GM23338 (cell line): Measurements from ENCODE around the gene JRKL. TPM values are rescaled to one million over a fixed set of nuclear protein-coding genes. Genes with fewer than 3 reads are reported as not detected.

Experiments used
- ATAC-seq: fragments of 200-7000 bp; cut with Tn5 transposase; 3 replicates; pipeline ENCODE4 v1.9.1; 2020
- DNase-seq: peaks from one replicate; pipeline ENCODE4 v3.0.0-alpha.2; 2015; ENCODE audit warnings: low spot score
- H2AFZ ChIP-seq: fragments of 200-600 bp; sonication (generic); 2 replicates; pipeline ENCODE4 v1.8.0; 2016; ENCODE audit warnings: antibody characterized with exemption, mild to moderate bottlenecking, moderate library complexity
- H3F3A ChIP-seq: fragments of 200-600 bp; sonication (generic); replicated peaks from 2 replicates; pipeline ENCODE4 v1.8.0; 2017; ENCODE audit warnings: antibody characterized with exemption, mixed run types, low read depth
- H3K27ac ChIP-seq: fragments of 200-600 bp; sonication (generic); 2 replicates; pipeline ENCODE4 v1.6.1; 2016; ENCODE audit warnings: low read depth
- H3K27me3 ChIP-seq: fragments of 200-600 bp; sonication (generic); 2 replicates; pipeline ENCODE4 v1.8.0; 2016; ENCODE audit warnings: mild to moderate bottlenecking, mixed run types, moderate library complexity; ENCODE audit not compliant: insufficient read depth
- H3K36me3 ChIP-seq: fragments of 200-600 bp; sonication (generic); 2 replicates; pipeline ENCODE4 v1.8.0; 2016; ENCODE audit warnings: mild to moderate bottlenecking; ENCODE audit not compliant: insufficient read depth
- H3K4me1 ChIP-seq: fragments of 200-600 bp; sonication (generic); 2 replicates; pipeline ENCODE4 v1.8.0; 2016; ENCODE audit warnings: mild to moderate bottlenecking, moderate library complexity; ENCODE audit not compliant: insufficient read depth
- H3K4me2 ChIP-seq: fragments of 200-600 bp; sonication (generic); 2 replicates; pipeline ENCODE4 v1.7.1; 2017; ENCODE audit warnings: mixed run types
- H3K4me3 ChIP-seq: fragments of 200-600 bp; sonication (generic); 2 replicates; pipeline ENCODE4 v1.6.1; 2016; ENCODE audit warnings: mixed run types
- H3K79me2 ChIP-seq: fragments of 200-600 bp; sonication (generic); replicated peaks from 2 replicates; pipeline ENCODE4 v1.8.0; 2017; ENCODE audit warnings: mild to moderate bottlenecking; ENCODE audit not compliant: insufficient read depth
- H3K9me2 ChIP-seq: fragments of 200-600 bp; sonication (generic); 2 replicates; pipeline ENCODE4 v1.8.0; 2017; ENCODE audit not compliant: insufficient read depth
- H4K20me1 ChIP-seq: fragments of 200-600 bp; sonication (generic); replicated peaks from 2 replicates; pipeline ENCODE4 v1.8.0; 2017; ENCODE audit warnings: mild to moderate bottlenecking; ENCODE audit not compliant: insufficient read depth
- H3K27ac Mint-ChIP-seq: 2 replicates; pipeline ENCODE4 v1.8.0; 2020; ENCODE audit warnings: inconsistent platforms, mild to moderate bottlenecking, moderate library complexity, mixed read lengths
- H3K27me3 Mint-ChIP-seq: 3 replicates; pipeline ENCODE4 v1.8.0; 2022; ENCODE audit warnings: low read depth, mild to moderate bottlenecking, moderate library complexity, mixed read lengths, inconsistent platforms; ENCODE audit not compliant: insufficient read depth, poor library complexity
- H3K36me3 Mint-ChIP-seq: 3 replicates; pipeline ENCODE4 v1.8.0; 2021; ENCODE audit warnings: low read depth, mild to moderate bottlenecking, inconsistent platforms, moderate library complexity, mixed read lengths
- H3K4me1 Mint-ChIP-seq: 3 replicates; pipeline ENCODE4 v1.8.0; 2020; ENCODE audit warnings: mild to moderate bottlenecking, inconsistent platforms, mixed read lengths
- H3K4me3 Mint-ChIP-seq: 3 replicates; pipeline ENCODE4 v1.8.0; 2021; ENCODE audit warnings: moderate library complexity, mild to moderate bottlenecking, inconsistent platforms, mixed read lengths
- H3K9me3 Mint-ChIP-seq: 3 replicates; pipeline ENCODE4 v1.8.0; 2020; ENCODE audit warnings: moderate library complexity, mild to moderate bottlenecking, inconsistent platforms, mixed read lengths
- CREB1 ChIP-seq: fragments of 250-450 bp; sonication (Bioruptor Pico); IDR thresholded peaks from 2 replicates; pipeline ENCODE4 v1.5.0; 2020; ENCODE audit warnings: low read depth, mild to moderate bottlenecking, moderate library complexity
- CTCF ChIP-seq, 2 experiments: fragments of 200-600 bp in 1 of 2; sonication (generic) in 1 of 2; conservative IDR thresholded peaks; 2 replicates each; pipeline versions ENCODE4 v1.5.1 to v1.6.1; 2016 to 2017; ENCODE audit warnings: antibody characterized with exemption in 2 of 2, low read depth in 2 of 2, mild to moderate bottlenecking in 2 of 2, moderate library complexity in 1 of 2
- EZH2 ChIP-seq: fragments of 200-600 bp; sonication (generic); IDR thresholded peaks from one replicate; pipeline ENCODE4 v1.8.0; 2017; ENCODE audit warnings: antibody characterized with exemption, mild to moderate bottlenecking, low read depth; ENCODE audit not compliant: unreplicated experiment
- EZH2phosphoT487 ChIP-seq: fragments of 200-600 bp; sonication (generic); IDR thresholded peaks from one replicate; pipeline ENCODE4 v1.8.1; 2018; ENCODE audit warnings: antibody characterized with exemption; ENCODE audit not compliant: unreplicated experiment
- NANOG ChIP-seq: IDR thresholded peaks from 2 replicates; pipeline ENCODE4 v1.6.1; 2016; ENCODE audit warnings: antibody characterized with exemption, borderline replicate concordance
- STAT1 ChIP-seq: IDR thresholded peaks from one replicate; pipeline ENCODE4 v1.6.1; 2016; ENCODE audit warnings: antibody characterized with exemption; ENCODE audit not compliant: unreplicated experiment
- ZNF114 ChIP-seq: fragments of 250-450 bp; sonication (Bioruptor Pico); IDR thresholded peaks from 2 replicates; pipeline ENCODE4 v1.5.0; 2020; ENCODE audit warnings: mild to moderate bottlenecking, moderate library complexity
- ZNF462 ChIP-seq: fragments of 250-450 bp; sonication (Bioruptor Pico); IDR thresholded peaks from 2 replicates; pipeline ENCODE4 v1.5.0; 2020; ENCODE audit warnings: mild to moderate bottlenecking, moderate library complexity
- polyA plus RNA-seq: library from polyadenylated mRNA; unstranded; fragments of >200 nt; fragmentation: Nextera tagmentation; extraction: Ambion mirVana; gene quantifications from 2 replicates; pipeline ENCODE4 v1.2.1, GENCODE V29; 2016
- total RNA-seq: library from RNA; depleted of rRNA; stranded (reverse); fragments of >200 nt; shearing (Covaris generic); gene quantifications from 2 replicates; pipeline ENCODE4 v1.2.3, GENCODE V29; 2014

JRKL gene
- total and polyA plus RNA-seq, 2 experiments from 2014 or later = 3.8 to 5.2 TPM

- peak; percentile 42 for ATAC-seq
- Histone ChIP-seq H3K79me2 (peaks cover 49% of the 10 kb centered on the region), H3K27ac (no peak overlapping the region), H3K9me2 (no peaks in the 10 kb centered on the region), H3K4me2 (peak overlapping the region; percentile 91), H3K4me3 (peak overlapping the region; percentile 72), H3K27me3 (peaks cover 8% of the 10 kb centered on the region; the same call in 1 of the 2 replicates), H3F3A (no peaks in the 10 kb centered on the region), H3K36me3 (no peaks in the 10 kb centered on the region), H4K20me1 (no peaks in the 10 kb centered on the region), H3K4me1 (peaks cover 47% of the 10 kb centered on the region), H2AFZ (no peak overlapping the region)
- peaks cover 51% of the 10 kb centered on the region for H3K4me1 Mint-ChIP-seq
- H3K4me3 Mint-ChIP-seq = peak overlapping the region; percentile 89
- H3K27me3 Mint-ChIP-seq = peaks cover 6% of the 10 kb centered on the region
- no peak overlapping the region for H3K27ac Mint-ChIP-seq
- H3K36me3 Mint-ChIP-seq = no peaks in the 10 kb centered on the region
- H3K9me3 Mint-ChIP-seq = no peaks in the 10 kb centered on the region
- DNase-seq = peak; percentile 56
- TF ChIP-seq CTCF (conservative IDR thresholded peaks at IDR 0.05; ENCODE audit: low read depth in 2 of 2) (peak; percentile 38 to 39; a peak in 3 of 4 replicates), CREB1 (no peak)
Measured at GRCh38 chr11:96341211-96342013, 48.4 kb upstream of the JRKL start.

GRCh38 chr11:96342014-96342960 is 47.5 kb upstream of the JRKL start:
- Histone ChIP-seq H3K9me2 (no peaks in the 10 kb centered on the region), H2AFZ (peak overlapping the region; percentile 86), H3K27me3 (peaks cover 8% of the 10 kb centered on the region; the same call in 1 of the 2 replicates), H4K20me1 (no peaks in the 10 kb centered on the region), H3K4me2 (peak overlapping the region; percentile 91), H3K36me3 (no peaks in the 10 kb centered on the region), H3K4me3 (peak overlapping the region; percentile 72), H3F3A (no peaks in the 10 kb centered on the region), H3K27ac (no peak overlapping the region), H3K79me2 (peaks cover 41% of the 10 kb centered on the region), H3K4me1 (peaks cover 38% of the 10 kb centered on the region)
- no peaks in the 10 kb centered on the region for H3K36me3 Mint-ChIP-seq
- peaks cover 6% of the 10 kb centered on the region for H3K27me3 Mint-ChIP-seq
- no peak for ATAC-seq
- H3K9me3 Mint-ChIP-seq = no peaks in the 10 kb centered on the region
- peak; percentile 36 for DNase-seq
- peaks cover 44% of the 10 kb centered on the region for H3K4me1 Mint-ChIP-seq
- H3K4me3 Mint-ChIP-seq = peak overlapping the region; percentile 89
- no peak overlapping the region; the same call in 1 of the 2 replicates for H3K27ac Mint-ChIP-seq
- TF ChIP-seq ZNF114 (no peak), CTCF (conservative IDR thresholded peaks at IDR 0.05; ENCODE audit: low read depth in 2 of 2) (no peak), EZH2phosphoT487 (no peak), ZNF462 (no peak), STAT1 (no peak), NANOG (no peak), EZH2 (no peak)
